Activated T-helper 2 cell treated with anti-CD3 and anti-CD28 coated beads, Interferon-gamma antibody, Interleukin-2, Interleukin-4, amounts not matched to agents 10 μg/mL and 5 μg/mL and 100 μg/mL, durations not matched to agents 14 hours and 24 hours and 36 hours (primary cell): ENCODE data around the gene GNA12. TPM values are rescaled to one million over a fixed set of nuclear protein-coding genes. Genes with fewer than 3 reads are reported as not detected.
"Not testable (repeated sequence)": the region's sequence is repeated elsewhere in the genome, so short reads cannot be mapped to it uniquely, and the experiment has no call there.

ENCODE experiments used
- DNase-seq: peaks from one replicate; pipeline ENCODE4 v3.0.0; 2021; ENCODE audit warnings: low spot score
- H3K27ac Mint-ChIP-seq: one replicate; pipeline ENCODE4 v1.8.0; 2021; ENCODE audit warnings: mixed read lengths
- H3K27me3 Mint-ChIP-seq: one replicate; pipeline ENCODE4 v1.8.0; 2021; ENCODE audit warnings: low read depth, mixed read lengths
- H3K36me3 Mint-ChIP-seq: one replicate; pipeline ENCODE4 v1.8.0; 2021; ENCODE audit warnings: low read depth, mixed read lengths
- H3K4me1 Mint-ChIP-seq: one replicate; pipeline ENCODE4 v1.8.0; 2021; ENCODE audit warnings: low read depth, mixed read lengths
- H3K4me3 Mint-ChIP-seq: one replicate; pipeline ENCODE4 v1.8.0; 2021; ENCODE audit warnings: low read depth, mild to moderate bottlenecking, moderate library complexity, mixed read lengths
- H3K9me3 Mint-ChIP-seq: one replicate; pipeline ENCODE4 v1.8.0; 2021; ENCODE audit warnings: mixed read lengths
- intact Hi-C: fragments of 100-400 bp; cut with micrococcal nuclease; formaldehyde crosslinking; loops from one replicate; pipeline ENCODE4 v1.15.1; 2023
- total RNA-seq: library from RNA; stranded (reverse); gene quantifications from 2 replicates; pipeline ENCODE4 v1.2.3, GENCODE V29; 2022

The GNA12 gene
- total RNA-seq, 1 donor from 2014 or later = 40.9 TPM

- intact Hi-C loops = loop anchor here (1.0 to 10.0 kb wide), 6 partner anchors 12 to 442 kb away; partner anchors contain the start of gene SDK1
- no peak for DNase-seq
- Mint-ChIP-seq H3K27me3 (no peaks in the 10 kb centered on the region), H3K4me1 (peaks cover 23% of the 10 kb centered on the region), H3K9me3 (no peaks in the 10 kb centered on the region), H3K27ac (peak overlapping the region; percentile 94), H3K4me3 (no peak overlapping the region), H3K36me3 (no peaks in the 10 kb centered on the region)
Observed at GRCh38 chr7:2862831-2863361, 18.8 kb upstream of the GNA12 start.

- Mint-ChIP-seq H3K4me1 (peaks cover 23% of the 10 kb centered on the region), H3K4me3 (no peak overlapping the region), H3K36me3 (no peaks in the 10 kb centered on the region), H3K9me3 (no peaks in the 10 kb centered on the region), H3K27me3 (no peaks in the 10 kb centered on the region), H3K27ac (no peak overlapping the region)
- DNase-seq = no peak
- intact Hi-C loops = loop anchor here (5.0 to 10.0 kb wide), 4 partner anchors 93 to 443 kb away; partner anchors contain the start of gene SDK1
Observed at GRCh38 chr7:2861509-2861908, 17.4 kb upstream of the GNA12 start.

- no peaks in the 10 kb centered on the region for H3K27me3 Mint-ChIP-seq
- no peak for DNase-seq
- no peaks in the 10 kb centered on the region for H3K36me3 Mint-ChIP-seq
- intact Hi-C loops = loop anchor here (5.0 to 10.0 kb wide), 4 partner anchors 94 to 444 kb away; partner anchors contain the start of gene SDK1
- H3K4me1 Mint-ChIP-seq = peaks cover 23% of the 10 kb centered on the region
- H3K4me3 Mint-ChIP-seq = no peak overlapping the region
- H3K27ac Mint-ChIP-seq = no peak overlapping the region
- no peaks in the 10 kb centered on the region for H3K9me3 Mint-ChIP-seq
Observed at GRCh38 chr7:2860627-2861133, 16.6 kb upstream of the GNA12 start.

- H3K27me3 Mint-ChIP-seq = no peaks in the 10 kb centered on the region
- no peak overlapping the region for H3K4me3 Mint-ChIP-seq
- no peaks in the 10 kb centered on the region for H3K9me3 Mint-ChIP-seq
- H3K36me3 Mint-ChIP-seq = no peaks in the 10 kb centered on the region
- intact Hi-C loops = loop anchor here (5.0 to 10.0 kb wide), 4 partner anchors 95 to 445 kb away; partner anchors contain the start of gene SDK1
- no peak overlapping the region for H3K27ac Mint-ChIP-seq
- H3K4me1 Mint-ChIP-seq = peaks cover 22% of the 10 kb centered on the region
- no peak for DNase-seq
Observed at GRCh38 chr7:2859952-2860351, 15.8 kb upstream of the GNA12 start.

GRCh38 chr7:2858621-2859020 is 14.5 kb upstream of the GNA12 start:
- Mint-ChIP-seq H3K4me1 (peaks cover 13% of the 10 kb centered on the region), H3K36me3 (no peaks in the 10 kb centered on the region), H3K27me3 (no peaks in the 10 kb centered on the region), H3K27ac (no peak overlapping the region), H3K9me3 (no peaks in the 10 kb centered on the region), H3K4me3 (no peak overlapping the region)
- no peak for DNase-seq
- intact Hi-C loops = no loop called here

- no peak for DNase-seq
- no peaks in the 10 kb centered on the region for H3K36me3 Mint-ChIP-seq
- H3K9me3 Mint-ChIP-seq = no peaks in the 10 kb centered on the region
- no peak overlapping the region for H3K4me3 Mint-ChIP-seq
- H3K27me3 Mint-ChIP-seq = no peaks in the 10 kb centered on the region
- intact Hi-C loops = no loop called here
- H3K4me1 Mint-ChIP-seq = peaks cover 2% of the 10 kb centered on the region
- no peak overlapping the region for H3K27ac Mint-ChIP-seq
Observed at GRCh38 chr7:2856388-2857169, 12.5 kb upstream of the GNA12 start.

GRCh38 chr7:2855386-2855785 is 11.3 kb upstream of the GNA12 start:
- no peak for DNase-seq
- H3K4me1 Mint-ChIP-seq = peaks cover 5% of the 10 kb centered on the region
- no peak overlapping the region for H3K4me3 Mint-ChIP-seq
- no peaks in the 10 kb centered on the region for H3K27me3 Mint-ChIP-seq
- H3K36me3 Mint-ChIP-seq = no peaks in the 10 kb centered on the region
- no peaks in the 10 kb centered on the region for H3K9me3 Mint-ChIP-seq
- no peak overlapping the region for H3K27ac Mint-ChIP-seq
- intact Hi-C loops = no loop called here

GRCh38 chr7:2853552-2853951 is 9.4 kb upstream of the GNA12 start:
- H3K9me3 Mint-ChIP-seq, H3K27ac Mint-ChIP-seq, H3K4me1 Mint-ChIP-seq, H3K27me3 Mint-ChIP-seq, H3K36me3 Mint-ChIP-seq, intact Hi-C loops, DNase-seq, H3K4me3 Mint-ChIP-seq: not testable (repeated sequence)

- DNase-seq = no peak
- Mint-ChIP-seq H3K36me3 (no peaks in the 10 kb centered on the region), H3K4me1 (peaks cover 5% of the 10 kb centered on the region), H3K4me3 (no peak overlapping the region), H3K27ac (no peak overlapping the region), H3K9me3 (no peaks in the 10 kb centered on the region), H3K27me3 (no peaks in the 10 kb centered on the region)
- intact Hi-C loops = no loop called here
Observed at GRCh38 chr7:2853147-2853546, 9.0 kb upstream of the GNA12 start.

GRCh38 chr7:2851497-2851896 is 7.4 kb upstream of the GNA12 start:
- no peak for DNase-seq
- Mint-ChIP-seq H3K4me3 (no peak overlapping the region), H3K27ac (peak overlapping the region; percentile 78), H3K36me3 (no peaks in the 10 kb centered on the region), H3K9me3 (no peaks in the 10 kb centered on the region), H3K4me1 (peaks cover 5% of the 10 kb centered on the region), H3K27me3 (no peaks in the 10 kb centered on the region)
- intact Hi-C loops = loop anchor here (1.0 kb wide), 1 partner anchor 12 kb away; no protein-coding TSS in a partner anchor

- intact Hi-C loops = no loop called here
- Mint-ChIP-seq H3K4me3 (no peak overlapping the region), H3K9me3 (no peaks in the 10 kb centered on the region), H3K36me3 (no peaks in the 10 kb centered on the region), H3K27ac (no peak overlapping the region), H3K4me1 (peaks cover 12% of the 10 kb centered on the region), H3K27me3 (no peaks in the 10 kb centered on the region)
- no peak for DNase-seq
Observed at GRCh38 chr7:2849941-2850766, 6.0 kb upstream of the GNA12 start.

GRCh38 chr7:2845034-2845592 is 1.0 kb upstream of the GNA12 start:
- H3K9me3 Mint-ChIP-seq = no peaks in the 10 kb centered on the region
- H3K36me3 Mint-ChIP-seq = peaks cover 24% of the 10 kb centered on the region
- intact Hi-C loops = loop anchor here (2.0 kb wide), 1 partner anchor 72 kb away; no protein-coding TSS in a partner anchor
- no peaks in the 10 kb centered on the region for H3K27me3 Mint-ChIP-seq
- H3K4me1 Mint-ChIP-seq = peaks cover 25% of the 10 kb centered on the region
- no peak overlapping the region for H3K27ac Mint-ChIP-seq
- peak overlapping the region; percentile 60 for H3K4me3 Mint-ChIP-seq
- no peak for DNase-seq
